Smooth muscle cell (in vitro differentiated cells): Measurements from ENCODE around the gene CDK14. TPM values are rescaled to one million over a fixed set of nuclear protein-coding genes. Genes with fewer than 3 reads are reported as not detected.

Experiments
- DNase-seq: peaks from one replicate; lab custom pipeline; 2025; ENCODE audit not compliant: unreplicated experiment; lab: John Stamatoyannopoulos, UW
- H2AFZ ChIP-seq: fragments of 200-600 bp; sonication (generic); 2 replicates; pipeline ENCODE4 v1.6.0; 2016; ENCODE audit warnings: antibody characterized with exemption, low read depth, mild to moderate bottlenecking
- H3F3A ChIP-seq: fragments of 200-600 bp; sonication (generic); 2 replicates; pipeline ENCODE4 v1.6.0; 2017; ENCODE audit warnings: antibody characterized with exemption, low read depth
- H3K27ac ChIP-seq: fragments of 200-600 bp; sonication (generic); 2 replicates; pipeline ENCODE4 v1.5.1; 2016; ENCODE audit warnings: low read depth, mild to moderate bottlenecking
- H3K27me3 ChIP-seq: fragments of 200-600 bp; sonication (generic); 2 replicates; pipeline ENCODE4 v1.6.1; 2016; ENCODE audit warnings: low read depth, mild to moderate bottlenecking
- H3K36me3 ChIP-seq: fragments of 200-600 bp; sonication (generic); 2 replicates; pipeline ENCODE4 v1.5.1; 2016; ENCODE audit warnings: low read depth
- H3K4me1 ChIP-seq: fragments of 200-600 bp; sonication (generic); 2 replicates; pipeline ENCODE4 v1.5.1; 2016; ENCODE audit warnings: low read depth
- H3K4me2 ChIP-seq: fragments of 200-600 bp; sonication (generic); 2 replicates; pipeline ENCODE4 v1.6.0; 2016; ENCODE audit warnings: mild to moderate bottlenecking
- H3K4me3 ChIP-seq: fragments of 200-600 bp; sonication (generic); 2 replicates; pipeline ENCODE4 v1.5.1; 2016; ENCODE audit warnings: mild to moderate bottlenecking
- H3K79me2 ChIP-seq: fragments of 200-600 bp; sonication (generic); 2 replicates; pipeline ENCODE4 v1.6.0; 2016; ENCODE audit warnings: low read depth, mild to moderate bottlenecking
- H3K9ac ChIP-seq: fragments of 200-600 bp; sonication (generic); 2 replicates; pipeline ENCODE4 v1.6.0; 2016; ENCODE audit warnings: low read depth
- H3K9me3 ChIP-seq: fragments of 200-600 bp; sonication (generic); replicated peaks from 2 replicates; pipeline ENCODE4 v1.5.1; 2016; ENCODE audit warnings: low read depth
- H4K20me1 ChIP-seq: fragments of 200-600 bp; sonication (generic); 2 replicates; pipeline ENCODE4 v1.6.0; 2016; ENCODE audit warnings: low read depth
- WGBS: methylation state at CpG from one replicate; pipeline ENCODE4 v1.1.7; 2016; ENCODE audit warnings: low lambda C conversion rate; 5-methylcytosine and 5-hydroxymethylcytosine counted together
- polyA plus RNA-seq: library from polyadenylated mRNA; unstranded; fragments of >200 nt; fragmentation: Nextera tagmentation; extraction: Ambion mirVana; gene quantifications from 2 replicates; pipeline ENCODE4 v1.2.1, GENCODE V29; 2016
- total RNA-seq: library from RNA; depleted of rRNA; stranded (reverse); fragments of >200 nt; gene quantifications from 2 replicates; pipeline ENCODE4 v1.2.3, GENCODE V29; 2014
- TF ChIP-seq, protein P1 (sequence below): fragments of 200-600 bp; sonication (generic); IDR thresholded peaks from 2 replicates; pipeline ENCODE4 v1.5.1; 2017; ENCODE audit warnings: borderline replicate concordance, mild to moderate bottlenecking, antibody characterized with exemption; ENCODE audit not compliant: insufficient read depth, poor library complexity, severe bottlenecking

Gene CDK14
- total and polyA plus RNA-seq, 2 experiments from 2014 or later: 4.1 to 5.3 TPM

DNA sequence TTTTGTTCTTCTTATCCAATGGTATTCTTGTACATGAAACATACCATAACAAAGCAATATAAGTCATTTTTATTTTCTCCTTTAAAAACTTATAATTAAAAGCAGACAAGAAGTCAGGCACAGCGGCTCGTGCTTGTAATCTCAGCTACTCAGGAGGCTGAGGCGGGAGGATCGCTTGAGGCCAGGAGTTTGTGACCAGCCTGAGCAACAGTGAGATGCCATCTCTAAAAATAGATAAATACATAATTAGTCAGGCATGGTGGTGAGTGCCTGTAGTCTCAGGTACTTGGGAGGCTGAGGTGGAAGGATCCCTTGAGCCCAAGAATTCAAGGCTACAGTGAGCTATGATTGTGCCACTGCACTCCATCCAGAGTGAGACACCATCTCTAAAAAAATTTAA, 473.0 kb downstream of the CDK14 start:
- Histone ChIP-seq H3K4me3 (no peak overlapping the region), H2AFZ (no peak overlapping the region), H4K20me1 (no peaks in the 10 kb centered on the region), H3K79me2 (no peaks in the 10 kb centered on the region), H3K27me3 (no peaks in the 10 kb centered on the region), H3K27ac (peak overlapping the region; percentile 55), H3K9me3 (no peaks in the 10 kb centered on the region), H3K9ac (no peak overlapping the region), H3F3A (no peaks in the 10 kb centered on the region), H3K36me3 (no peaks in the 10 kb centered on the region), H3K4me2 (no peak overlapping the region), H3K4me1 (no peaks in the 10 kb centered on the region)
- 92% methylated on average over 4 of the region's 4 CpGs for WGBS
- TF ChIP-seq, protein P1, sequence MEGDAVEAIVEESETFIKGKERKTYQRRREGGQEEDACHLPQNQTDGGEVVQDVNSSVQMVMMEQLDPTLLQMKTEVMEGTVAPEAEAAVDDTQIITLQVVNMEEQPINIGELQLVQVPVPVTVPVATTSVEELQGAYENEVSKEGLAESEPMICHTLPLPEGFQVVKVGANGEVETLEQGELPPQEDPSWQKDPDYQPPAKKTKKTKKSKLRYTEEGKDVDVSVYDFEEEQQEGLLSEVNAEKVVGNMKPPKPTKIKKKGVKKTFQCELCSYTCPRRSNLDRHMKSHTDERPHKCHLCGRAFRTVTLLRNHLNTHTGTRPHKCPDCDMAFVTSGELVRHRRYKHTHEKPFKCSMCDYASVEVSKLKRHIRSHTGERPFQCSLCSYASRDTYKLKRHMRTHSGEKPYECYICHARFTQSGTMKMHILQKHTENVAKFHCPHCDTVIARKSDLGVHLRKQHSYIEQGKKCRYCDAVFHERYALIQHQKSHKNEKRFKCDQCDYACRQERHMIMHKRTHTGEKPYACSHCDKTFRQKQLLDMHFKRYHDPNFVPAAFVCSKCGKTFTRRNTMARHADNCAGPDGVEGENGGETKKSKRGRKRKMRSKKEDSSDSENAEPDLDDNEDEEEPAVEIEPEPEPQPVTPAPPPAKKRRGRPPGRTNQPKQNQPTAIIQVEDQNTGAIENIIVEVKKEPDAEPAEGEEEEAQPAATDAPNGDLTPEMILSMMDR: no peak
- no peak for DNase-seq

DNA sequence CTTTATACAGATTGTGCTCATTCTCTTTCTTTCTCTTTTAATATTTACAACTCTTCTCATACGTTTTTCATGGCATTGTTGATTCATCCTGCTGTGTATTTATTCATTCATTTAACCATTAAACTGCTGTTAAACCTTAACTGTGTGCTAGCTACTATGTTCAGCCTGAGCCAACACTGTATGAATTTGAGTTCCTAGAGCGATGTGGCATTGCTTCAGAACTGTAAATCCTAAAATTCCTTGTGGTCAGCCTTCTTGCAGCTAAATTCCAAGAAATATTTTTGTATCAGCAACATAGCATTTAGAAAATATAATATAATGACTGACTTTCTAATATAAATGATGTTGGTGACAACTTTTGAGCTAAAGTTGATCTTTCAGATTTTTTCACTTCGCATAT, 483.4 kb downstream of the CDK14 start:
- Histone ChIP-seq H3K4me3 (no peak overlapping the region), H3K9ac (no peak overlapping the region), H2AFZ (no peak overlapping the region), H3K79me2 (no peaks in the 10 kb centered on the region), H3K27me3 (no peaks in the 10 kb centered on the region), H3K4me2 (peak overlapping the region; percentile 69), H3K36me3 (no peaks in the 10 kb centered on the region), H4K20me1 (no peaks in the 10 kb centered on the region), H3K9me3 (no peaks in the 10 kb centered on the region), H3F3A (no peaks in the 10 kb centered on the region), H3K27ac (no peak overlapping the region), H3K4me1 (peaks cover 6% of the 10 kb centered on the region)
- no peak for DNase-seq
- WGBS: 42% methylated on average over 3 of the region's 3 CpGs
- TF ChIP-seq, protein P1: no peak

DNA sequence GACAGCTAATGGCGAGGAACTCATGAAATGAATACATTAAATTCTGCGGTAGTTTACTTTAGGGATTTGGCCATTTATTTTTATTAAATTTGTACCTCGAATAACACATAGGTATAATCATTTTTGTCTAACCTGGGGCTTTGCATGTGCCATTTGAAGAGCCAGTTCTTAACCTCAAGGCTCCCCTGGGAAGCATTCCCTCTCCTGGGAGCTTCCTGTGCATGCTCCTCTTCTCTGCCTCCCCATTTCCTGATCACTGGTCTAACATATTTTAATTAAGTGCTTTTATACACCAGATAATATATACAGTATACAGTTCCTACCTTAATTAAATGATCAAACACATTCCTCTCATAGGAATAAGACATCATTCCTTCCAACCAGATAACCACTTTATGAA, 484.2 kb downstream of the CDK14 start:
- Histone ChIP-seq H3K36me3 (no peaks in the 10 kb centered on the region), H4K20me1 (no peaks in the 10 kb centered on the region), H3K4me2 (peak overlapping the region; percentile 69), H3K9ac (no peak overlapping the region), H3K79me2 (no peaks in the 10 kb centered on the region), H3K9me3 (no peaks in the 10 kb centered on the region), H3K4me3 (no peak overlapping the region), H2AFZ (no peak overlapping the region), H3K27me3 (no peaks in the 10 kb centered on the region), H3K4me1 (peaks cover 6% of the 10 kb centered on the region), H3F3A (no peaks in the 10 kb centered on the region), H3K27ac (no peak overlapping the region)
- no peak for DNase-seq
- 93% methylated on average over 3 of the region's 3 CpGs for WGBS
- TF ChIP-seq, protein P1: no peak

DNA sequence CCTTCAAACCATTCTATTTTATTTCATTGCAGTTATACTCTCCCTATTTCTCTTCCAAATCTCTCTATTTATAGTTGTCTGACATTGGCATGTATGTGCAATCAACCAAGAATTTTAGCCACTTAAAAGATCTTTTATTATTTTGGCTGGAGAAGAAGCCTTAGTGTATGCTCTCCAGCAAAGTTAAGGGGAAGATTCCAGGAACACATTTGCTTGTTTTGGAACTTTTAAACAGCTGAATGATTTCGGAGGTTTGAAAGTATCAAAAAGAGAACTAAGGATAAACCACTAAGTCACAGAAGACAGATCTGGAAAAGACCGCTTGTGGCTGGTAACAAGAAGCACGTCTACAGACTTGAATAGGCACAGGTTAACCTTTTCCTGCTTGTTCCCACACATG, 485.9 kb downstream of the CDK14 start:
- Histone ChIP-seq H3K27me3 (no peaks in the 10 kb centered on the region), H3K4me2 (peak overlapping the region; percentile 22)

More for the DNA sequence above, 485.9 kb downstream of the CDK14 start:
- 10% methylated on average over 3 of the region's 3 CpGs for WGBS
- peaks cover 6% of the 10 kb centered on the region for H3K4me1 ChIP-seq
- H3K4me3 ChIP-seq: no peak overlapping the region
- no peaks in the 10 kb centered on the region for H3K9me3 ChIP-seq
- no peaks in the 10 kb centered on the region for H3K79me2 ChIP-seq
- no peak for DNase-seq
- no peaks in the 10 kb centered on the region for H4K20me1 ChIP-seq
- H2AFZ ChIP-seq: no peak overlapping the region
- H3K27ac ChIP-seq: peak overlapping the region; percentile 41
- no peaks in the 10 kb centered on the region for H3K36me3 ChIP-seq
- no peak overlapping the region for H3K9ac ChIP-seq
- H3F3A ChIP-seq: no peaks in the 10 kb centered on the region
- TF ChIP-seq, protein P1: no peak
